HUES6 (cell line): ENCODE measurements around the gene ZNF317.

Source experiments
- H3K27ac ChIP-seq: 2 replicates; pipeline ENCODE4 v1.7.0; 2013; ENCODE audit warnings: low read depth, mild to moderate bottlenecking, low read length, inconsistent platforms
- H3K27me3 ChIP-seq: 2 replicates; pipeline ENCODE4 v1.6.1; 2013; ENCODE audit warnings: low read length; ENCODE audit not compliant: control insufficient read depth, insufficient read depth
- H3K36me3 ChIP-seq: 2 replicates; pipeline ENCODE4 v1.6.1; 2013; ENCODE audit warnings: low read length; ENCODE audit not compliant: control insufficient read depth, insufficient read depth
- H3K4me1 ChIP-seq: 2 replicates; pipeline ENCODE4 v1.6.1; 2013; ENCODE audit warnings: low read length; ENCODE audit not compliant: control insufficient read depth, insufficient read depth
- H3K4me3 ChIP-seq: 2 replicates; pipeline ENCODE4 v1.5.1; 2013; ENCODE audit warnings: low read depth, low read length
- H3K9ac ChIP-seq: one replicate; pipeline ENCODE4 v1.6.1; 2013; ENCODE audit warnings: mild to moderate bottlenecking, low read length
- H3K9me3 ChIP-seq: 2 replicates; pipeline ENCODE4 v1.6.1; 2013; ENCODE audit warnings: low read depth, low read length; ENCODE audit not compliant: control insufficient read depth, insufficient read depth

ZNF317 gene

DNA sequence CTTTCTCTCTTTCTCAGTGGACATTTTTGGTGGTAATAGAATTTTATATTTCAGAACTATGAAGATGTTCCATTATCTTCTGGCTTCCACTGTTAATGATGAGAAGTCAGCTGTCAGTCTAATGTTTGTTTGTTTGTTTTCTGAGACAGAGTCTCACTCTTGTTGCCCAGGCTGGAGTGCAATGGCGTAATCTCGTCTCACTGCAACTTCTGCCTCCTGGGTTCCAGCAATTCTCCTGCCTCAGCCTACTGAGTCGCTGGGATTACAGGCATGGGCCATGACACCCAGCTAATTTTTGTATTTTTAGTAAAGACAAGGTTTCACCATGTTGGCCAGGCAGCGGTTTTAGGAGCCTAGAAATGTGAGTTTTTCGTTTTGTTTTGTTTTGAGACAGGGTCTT lies 4.7 kb downstream of the ZNF317 start:
- Histone ChIP-seq H3K27me3 (no peaks in the 10 kb centered on the region), H3K36me3 (peaks cover 47% of the 10 kb centered on the region), H3K9ac (no peak overlapping the region), H3K4me3 (no peak overlapping the region; the same call in 1 of the 2 replicates), H3K4me1 (no peaks in the 10 kb centered on the region), H3K9me3 (peaks cover 54% of the 10 kb centered on the region), H3K27ac (no peak overlapping the region)

DNA sequence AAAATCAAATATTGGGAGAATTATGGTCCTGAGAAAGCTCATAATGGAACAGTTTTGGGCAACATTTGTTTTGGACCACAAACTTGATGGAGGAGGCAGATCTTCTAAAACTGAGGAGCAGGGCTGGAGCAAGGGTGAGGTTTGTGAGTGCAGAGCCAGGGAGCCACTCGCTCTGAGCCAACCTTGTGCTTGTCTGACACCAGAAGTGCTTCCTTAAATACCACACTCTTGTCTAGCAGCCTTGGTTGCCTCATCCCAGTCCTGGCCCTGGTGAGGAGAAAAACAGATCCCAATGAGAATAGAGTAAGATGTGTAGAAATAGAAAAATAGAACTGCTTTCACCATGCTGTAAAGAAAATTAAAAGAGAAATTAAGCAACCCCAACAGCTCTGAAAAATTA lies 6.7 kb downstream of the ZNF317 start:
- no peaks in the 10 kb centered on the region for H3K27me3 ChIP-seq
- H3K4me1 ChIP-seq: no peaks in the 10 kb centered on the region
- no peak overlapping the region for H3K9ac ChIP-seq
- peaks cover 57% of the 10 kb centered on the region for H3K36me3 ChIP-seq
- no peak overlapping the region for H3K4me3 ChIP-seq
- H3K27ac ChIP-seq: no peak overlapping the region
- peaks cover 71% of the 10 kb centered on the region for H3K9me3 ChIP-seq

DNA sequence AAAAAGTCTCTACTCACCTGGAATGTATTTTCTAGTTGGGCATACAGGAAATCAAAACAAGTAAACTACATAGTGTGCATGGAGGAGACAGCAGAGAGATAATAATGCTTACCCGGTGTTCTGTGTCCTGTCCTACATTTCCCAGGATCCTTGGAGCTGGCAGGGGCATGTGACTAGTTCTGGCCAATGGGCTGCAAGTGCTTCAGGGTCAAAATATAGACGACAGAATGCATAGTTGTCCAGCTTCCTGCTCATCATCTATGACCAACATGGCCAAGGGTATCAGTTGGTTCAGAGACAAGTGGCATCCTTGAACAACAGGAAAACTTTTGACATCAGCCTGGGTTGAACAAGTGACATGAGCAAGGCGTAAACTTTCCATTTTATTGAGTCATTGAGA lies 8.5 kb downstream of the ZNF317 start:
- no peaks in the 10 kb centered on the region for H3K27me3 ChIP-seq
- no peak overlapping the region for H3K9ac ChIP-seq
- no peak overlapping the region for H3K4me3 ChIP-seq
- H3K9me3 ChIP-seq: peaks cover 86% of the 10 kb centered on the region
- H3K36me3 ChIP-seq: peaks cover 72% of the 10 kb centered on the region
- H3K4me1 ChIP-seq: no peaks in the 10 kb centered on the region
- no peak overlapping the region for H3K27ac ChIP-seq

DNA sequence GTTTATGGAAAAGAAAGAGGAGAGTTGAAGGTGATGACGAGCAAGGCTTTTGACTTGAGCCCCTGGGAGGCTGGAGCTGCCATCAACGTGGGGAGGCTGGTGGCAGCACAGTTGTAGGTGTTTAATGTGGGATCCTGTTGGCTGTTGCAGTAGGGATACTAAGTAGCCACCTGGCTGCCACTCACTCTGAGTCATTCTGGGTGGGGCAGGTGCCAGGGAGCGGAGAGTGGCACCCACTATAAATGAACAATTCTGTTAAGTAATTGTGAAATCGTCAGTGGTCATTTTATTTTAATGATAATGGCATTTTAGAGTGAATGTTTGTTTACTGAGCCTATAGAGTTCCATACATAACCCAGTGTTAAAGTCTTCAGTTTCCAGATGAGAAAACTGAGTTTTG lies 9.8 kb downstream of the ZNF317 start:
- H3K4me1 ChIP-seq: no peaks in the 10 kb centered on the region
- H3K27me3 ChIP-seq: no peaks in the 10 kb centered on the region
- H3K27ac ChIP-seq: no peak overlapping the region
- no peak overlapping the region for H3K4me3 ChIP-seq
- H3K9ac ChIP-seq: no peak overlapping the region
- H3K36me3 ChIP-seq: peaks cover 77% of the 10 kb centered on the region
- H3K9me3 ChIP-seq: peaks cover 81% of the 10 kb centered on the region

DNA sequence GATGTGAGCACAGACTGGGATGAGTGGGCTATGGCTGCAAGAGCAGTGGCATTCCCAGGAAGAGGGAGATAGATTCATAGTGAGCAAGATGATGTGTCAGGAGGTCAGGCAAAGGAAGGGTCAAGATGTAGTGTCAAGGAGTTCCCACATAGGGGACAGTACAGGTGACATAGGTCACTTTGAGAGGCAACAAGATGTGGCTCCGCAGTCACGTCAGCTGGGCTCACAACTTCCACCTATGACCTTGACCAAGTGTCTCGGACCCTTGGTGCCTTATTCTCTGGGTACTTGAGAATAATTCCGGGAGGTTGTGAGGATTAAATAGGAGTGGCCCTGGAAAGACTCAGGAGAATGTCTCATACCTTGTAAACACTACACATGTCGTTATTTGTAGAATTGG lies 10.5 kb downstream of the ZNF317 start:
- Histone ChIP-seq H3K27me3 (no peaks in the 10 kb centered on the region), H3K4me1 (no peaks in the 10 kb centered on the region), H3K4me3 (no peak overlapping the region), H3K27ac (no peak overlapping the region), H3K9me3 (peaks cover 79% of the 10 kb centered on the region), H3K9ac (no peak overlapping the region), H3K36me3 (peaks cover 78% of the 10 kb centered on the region)

DNA sequence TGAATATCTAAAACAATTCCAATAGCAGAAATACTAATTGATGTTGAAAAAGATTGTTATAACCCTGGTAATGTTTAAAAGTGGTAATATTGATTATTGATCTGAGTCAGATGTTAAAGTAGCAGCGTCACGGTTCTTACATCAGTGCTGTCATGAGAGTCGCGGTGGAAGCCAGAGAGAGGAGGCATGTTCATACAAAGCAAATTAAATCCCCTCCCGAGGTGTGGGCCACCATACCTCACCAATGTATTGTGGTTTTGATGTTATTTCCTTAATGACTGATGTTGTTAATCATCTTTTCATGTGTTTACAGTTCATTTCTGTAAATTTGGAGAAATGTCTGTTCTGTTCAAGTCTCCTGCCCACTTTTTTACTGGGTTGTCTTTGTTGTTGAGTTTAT lies 11.2 kb downstream of the ZNF317 start:
- Histone ChIP-seq H3K27me3 (no peaks in the 10 kb centered on the region), H3K4me1 (no peaks in the 10 kb centered on the region), H3K36me3 (peaks cover 84% of the 10 kb centered on the region), H3K4me3 (no peak overlapping the region), H3K9ac (no peak overlapping the region), H3K9me3 (peaks cover 80% of the 10 kb centered on the region), H3K27ac (no peak overlapping the region)

DNA sequence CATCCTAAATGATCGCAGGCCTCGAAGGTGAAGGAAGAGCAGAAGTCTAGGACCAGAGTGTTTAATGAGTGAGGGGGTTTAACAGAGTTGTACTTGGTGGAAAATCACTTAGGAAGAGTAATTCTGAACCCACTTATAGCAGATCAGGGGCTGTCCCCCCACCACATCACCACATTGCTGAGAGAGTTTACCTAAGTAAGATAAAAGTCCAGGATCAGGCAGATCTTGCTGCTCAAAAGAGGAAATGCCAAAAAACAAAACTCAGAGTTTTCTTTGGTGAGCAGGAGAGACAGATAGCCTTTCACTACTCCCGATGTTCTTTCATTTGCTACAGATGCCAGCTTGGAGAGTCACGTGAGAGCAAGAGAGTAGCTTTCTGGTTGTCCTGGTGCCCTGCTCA lies 15.4 kb downstream of the ZNF317 start:
- no peaks in the 10 kb centered on the region for H3K4me1 ChIP-seq
- H3K9me3 ChIP-seq: peaks cover 65% of the 10 kb centered on the region
- H3K27ac ChIP-seq: no peak overlapping the region
- peaks cover 93% of the 10 kb centered on the region for H3K36me3 ChIP-seq
- H3K27me3 ChIP-seq: no peaks in the 10 kb centered on the region
- H3K4me3 ChIP-seq: no peak overlapping the region
- H3K9ac ChIP-seq: no peak overlapping the region

DNA sequence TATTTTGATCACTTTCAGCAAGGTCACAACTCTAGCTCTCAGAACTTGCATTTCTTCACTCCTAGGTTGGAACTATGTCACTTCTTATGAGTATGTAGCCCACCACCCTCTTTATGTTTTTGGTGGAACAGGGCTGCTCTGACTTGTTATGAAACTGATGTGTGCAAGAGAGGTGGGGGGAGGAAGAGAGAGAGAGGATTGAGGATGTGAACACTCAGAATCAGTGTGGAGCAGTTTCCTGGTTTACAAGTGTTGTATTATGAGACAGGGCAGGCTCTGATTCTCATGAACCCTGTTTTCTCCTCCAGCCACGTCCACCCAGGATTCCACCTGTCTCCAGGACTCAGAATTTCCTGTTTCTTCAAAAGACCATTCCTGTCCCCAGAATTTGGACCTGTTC lies 16.1 kb downstream of the ZNF317 start:
- H3K27me3 ChIP-seq: no peaks in the 10 kb centered on the region
- peaks cover 66% of the 10 kb centered on the region for H3K9me3 ChIP-seq
- no peak overlapping the region for H3K4me3 ChIP-seq
- H3K9ac ChIP-seq: no peak overlapping the region
- H3K4me1 ChIP-seq: no peaks in the 10 kb centered on the region
- H3K27ac ChIP-seq: no peak overlapping the region
- peaks cover 94% of the 10 kb centered on the region for H3K36me3 ChIP-seq

DNA sequence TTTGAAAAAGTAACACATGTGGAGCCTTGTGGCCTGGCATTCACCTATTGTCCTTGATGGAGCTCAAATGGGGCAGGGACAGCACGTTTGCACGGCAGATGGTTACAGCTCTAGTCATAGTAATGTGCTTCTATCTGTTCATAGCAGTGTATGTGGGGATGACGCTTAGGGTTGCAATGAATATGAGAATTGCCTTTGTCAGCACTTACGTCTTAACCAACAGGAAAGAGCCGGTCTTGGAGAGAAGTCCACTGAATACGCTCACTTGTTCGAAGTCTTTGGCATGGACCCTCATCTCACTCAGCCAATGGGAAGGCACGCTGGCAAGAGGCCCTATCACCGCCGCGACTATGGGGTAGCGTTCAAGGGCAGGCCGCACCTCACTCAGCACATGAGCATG lies 19.7 kb downstream of the ZNF317 start:
- no peaks in the 10 kb centered on the region for H3K27me3 ChIP-seq
- H3K4me3 ChIP-seq: no peak overlapping the region
- H3K36me3 ChIP-seq: peaks cover 95% of the 10 kb centered on the region
- H3K9me3 ChIP-seq: peaks cover 50% of the 10 kb centered on the region
- no peak overlapping the region for H3K27ac ChIP-seq
- no peak overlapping the region for H3K9ac ChIP-seq
- no peaks in the 10 kb centered on the region for H3K4me1 ChIP-seq

DNA sequence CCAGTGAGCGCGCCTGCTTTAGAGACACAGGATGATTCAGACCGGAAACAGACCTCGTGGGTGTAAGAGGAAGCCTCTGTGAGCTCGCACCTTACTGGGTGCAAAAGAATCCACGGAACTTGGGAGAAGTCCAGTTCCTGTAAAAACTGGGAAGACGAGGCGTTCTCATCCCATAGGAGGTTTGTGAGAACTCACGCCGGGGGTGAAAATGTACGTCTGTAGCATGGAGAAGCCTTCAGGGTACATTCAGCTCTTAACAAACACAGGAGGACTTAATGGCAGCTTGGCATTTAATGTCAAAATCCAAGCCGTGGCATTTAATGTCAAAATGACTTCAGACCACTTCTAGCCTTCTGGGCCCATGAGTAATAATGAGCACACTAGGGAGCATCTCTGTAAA lies 21.2 kb downstream of the ZNF317 start:
- Histone ChIP-seq H3K36me3 (peaks cover 84% of the 10 kb centered on the region), H3K9me3 (peaks cover 41% of the 10 kb centered on the region), H3K27me3 (no peaks in the 10 kb centered on the region)

DNA sequence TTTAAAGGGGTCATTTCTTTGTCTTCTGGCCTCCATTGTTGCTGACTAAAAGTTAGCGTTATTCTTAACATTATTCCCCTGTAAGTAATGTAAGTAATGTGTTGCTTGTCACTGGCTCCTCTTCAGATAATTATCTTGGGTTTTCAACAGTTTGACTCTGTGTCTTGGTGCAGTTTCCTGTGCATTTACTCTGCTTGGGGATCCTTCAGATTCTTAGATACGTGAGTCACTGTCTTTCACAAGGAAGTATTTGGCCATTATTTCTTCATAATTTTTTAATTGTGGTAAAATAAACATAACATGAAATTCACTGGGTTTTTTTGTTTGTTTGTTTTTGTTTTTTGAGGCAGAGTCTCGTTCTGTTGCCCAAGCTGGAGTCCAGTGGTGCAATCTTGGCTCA lies 25.1 kb downstream of the ZNF317 start:
- no peaks in the 10 kb centered on the region for H3K27me3 ChIP-seq
- no peak overlapping the region for H3K9ac ChIP-seq
- H3K27ac ChIP-seq: no peak overlapping the region
- no peak overlapping the region for H3K4me3 ChIP-seq
- peaks cover 23% of the 10 kb centered on the region for H3K9me3 ChIP-seq
- H3K4me1 ChIP-seq: no peaks in the 10 kb centered on the region
- peaks cover 47% of the 10 kb centered on the region for H3K36me3 ChIP-seq

More for the DNA sequence above, 21.2 kb downstream of the ZNF317 start:
- H3K27ac ChIP-seq: no peak overlapping the region
- no peaks in the 10 kb centered on the region for H3K4me1 ChIP-seq
- H3K9ac ChIP-seq: no peak overlapping the region
- H3K4me3 ChIP-seq: no peak overlapping the region

DNA sequence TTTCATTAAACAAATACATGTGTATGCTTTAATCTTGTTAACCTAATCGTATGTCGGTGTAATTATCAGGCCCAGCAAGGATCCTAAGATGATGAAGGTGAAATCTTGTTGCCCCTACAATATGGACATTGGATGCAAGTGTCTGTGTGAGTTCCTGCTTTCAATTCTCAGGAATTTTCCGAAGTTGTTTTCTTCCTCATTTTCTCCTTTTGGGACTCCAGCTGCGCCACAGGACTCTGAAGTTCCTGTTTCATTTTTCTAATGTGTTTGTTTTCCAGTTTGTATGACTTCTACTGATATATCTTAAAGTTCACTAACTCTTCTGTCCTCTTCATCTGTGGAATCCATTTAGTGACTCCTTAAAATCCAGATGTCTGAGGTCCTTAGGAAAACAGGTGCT lies 26.6 kb downstream of the ZNF317 start:
- no peak overlapping the region for H3K4me3 ChIP-seq
- no peak overlapping the region for H3K9ac ChIP-seq
- H3K9me3 ChIP-seq: peaks cover 8% of the 10 kb centered on the region; the same call in 1 of the 2 replicates
- H3K27ac ChIP-seq: no peak overlapping the region
- H3K4me1 ChIP-seq: no peaks in the 10 kb centered on the region
- H3K27me3 ChIP-seq: no peaks in the 10 kb centered on the region
- peaks cover 31% of the 10 kb centered on the region for H3K36me3 ChIP-seq
